ENCODE data around the gene WASHC4. TPM values are rescaled to one million over a fixed set of nuclear protein-coding genes. Genes with fewer than 3 reads are reported as not detected.

The WASHC4 gene
- total RNA-seq, 1 donor from 2014 or later = 66.7 TPM

GRCh38 chr12:105214670-105215375 is 107.3 kb downstream of the WASHC4 start:
- TF ChIP-seq CTCF (IDR thresholded peaks at IDR 0.05) = no peak
- H3K36me3 ChIP-seq = peaks cover 55% of the 10 kb centered on the region

GRCh38 chr12:105218434-105218833 is 110.9 kb downstream of the WASHC4 start:
- no peak for TF ChIP-seq CTCF (IDR thresholded peaks at IDR 0.05)
- no peaks in the 10 kb centered on the region for H3K9me3 ChIP-seq
- H3K4me3 ChIP-seq = no peak overlapping the region
- peaks cover 26% of the 10 kb centered on the region for H3K4me1 ChIP-seq
- ATAC-seq (no peak), DNase-seq (no peak)
- no peaks in the 10 kb centered on the region for H3K27me3 ChIP-seq
- H3K36me3 ChIP-seq = peaks cover 36% of the 10 kb centered on the region
- peak overlapping the region; percentile 33 for H3K27ac ChIP-seq
- intact Hi-C loops (cut with DNase I) = no loop called here

More at GRCh38 chr12:105214670-105215375, 107.3 kb downstream of the WASHC4 start:
- Histone ChIP-seq H3K9me3 (no peaks in the 10 kb centered on the region), H3K4me3 (no peak overlapping the region), H3K4me1 (peaks cover 9% of the 10 kb centered on the region), H3K27ac (no peak overlapping the region), H3K27me3 (no peaks in the 10 kb centered on the region)
- intact Hi-C loops (cut with DNase I) = no loop called here
- ATAC-seq (no peak), DNase-seq (no peak)

Other genes starting within 250 kb of the WASHC4 start
- gene SLC41A2, start 149.4 kb upstream of the WASHC4 start, total RNA-seq = 28.6 TPM
- gene NOPCHAP1, start 121.4 kb upstream of the WASHC4 start, total RNA-seq = 11.5 TPM
- gene ALDH1L2, start 23.3 kb upstream of the WASHC4 start, total RNA-seq = 5.0 TPM
- 30.9 TPM for gene APPL2, start 128.4 kb downstream of the WASHC4 start, total RNA-seq
- gene C12orf75, start 223.0 kb downstream of the WASHC4 start, total RNA-seq = 5.9 TPM